H1 (cell line): ENCODE measurements around the gene ATPAF2. TPM values are rescaled to one million over a fixed set of nuclear protein-coding genes. Genes with fewer than 3 reads are reported as not detected.
A peak's percentile ranks its signal among the peaks of the same experiment; 100 is the strongest.

Experiments used
- CTCF ChIA-PET: fragments of 300-600 bp; sonication (Branson Sonifier 250); formaldehyde crosslinking; loops from one replicate; lab custom pipeline; 2021; ENCODE audit not compliant: partially characterized antibody; lab: Charles Lee
- POLR2A ChIA-PET: fragments of 300-600 bp; sonication (Branson Sonifier 250); formaldehyde crosslinking; loops from one replicate; lab custom pipeline; 2021; ENCODE audit warnings: inconsistent platforms; ENCODE audit not compliant: partially characterized antibody; lab: Charles Lee
- DNase-seq, 2 experiments: peaks; one replicate each; pipeline versions ENCODE4 v3.0.0 to v3.0.0-alpha.2; 2010 to 2022; ENCODE audit warnings: low spot score in 2 of 2, low read depth in 1 of 2, mixed read lengths in 1 of 2
- FAIRE-seq: peaks from 2 replicates; lab custom pipeline; 2011; peaks lifted over from hg19 to GRCh38; lab: Jason Lieb, UNC
- H2AFZ ChIP-seq: 2 replicates; pipeline ENCODE4 v1.8.1; 2012; ENCODE audit warnings: low read length, inconsistent platforms
- H2AK5ac ChIP-seq: 2 replicates; pipeline ENCODE4 v1.6.1; 2013; ENCODE audit warnings: low read depth, low read length
- H2BK120ac ChIP-seq: replicated peaks from 2 replicates; pipeline ENCODE3; 2013; ENCODE audit warnings: low read depth, low read length, inconsistent platforms
- H2BK12ac ChIP-seq: 2 replicates; pipeline ENCODE4 v1.6.1; 2013; ENCODE audit warnings: low read depth, low read length
- H2BK15ac ChIP-seq: 2 replicates; pipeline ENCODE4 v1.6.1; 2013; ENCODE audit warnings: low read length
- H2BK20ac ChIP-seq: 2 replicates; pipeline ENCODE4 v1.6.1; 2013; ENCODE audit warnings: low read length
- H2BK5ac ChIP-seq: 2 replicates; pipeline ENCODE4 v1.6.1; 2013; ENCODE audit warnings: low read depth, low read length
- H3K14ac ChIP-seq: 2 replicates; pipeline ENCODE4 v1.6.1; 2013; ENCODE audit warnings: inconsistent platforms; ENCODE audit not compliant: insufficient read length
- H3K18ac ChIP-seq: 2 replicates; pipeline ENCODE4 v1.6.1; 2013; ENCODE audit warnings: low read length; ENCODE audit errors: extremely low read depth
- H3K23ac ChIP-seq: 2 replicates; pipeline ENCODE4 v1.6.1; 2013; ENCODE audit warnings: inconsistent platforms; ENCODE audit not compliant: insufficient read length
- H3K23me2 ChIP-seq: 2 replicates; pipeline ENCODE4 v1.6.1; 2013; ENCODE audit warnings: low read depth, low read length
- H3K27ac ChIP-seq: 2 replicates; pipeline ENCODE4 v1.6.1; 2011; ENCODE audit warnings: low read depth, low read length, inconsistent platforms
- H3K27me3 ChIP-seq, 4 experiments: replicated peaks in 1 of 4; 1 replicate in 1 of 4; 2 replicates in 3 of 4; pipeline versions ENCODE4 v1.6.1 to v1.8.1; 2011 to 2013; ENCODE audit warnings: low read length in 3 of 4, mild to moderate bottlenecking in 3 of 4, inconsistent platforms in 2 of 4, mixed read lengths in 2 of 4, moderate library complexity in 1 of 4; ENCODE audit not compliant: control insufficient read depth in 3 of 4, insufficient read depth in 3 of 4; ENCODE audit errors: extremely low read depth in 1 of 4
- H3K36me3 ChIP-seq, 4 experiments: 2 replicates each; pipeline versions ENCODE4 v1.6.1 to v1.8.1; 2011 to 2013; ENCODE audit warnings: mild to moderate bottlenecking in 4 of 4, low read length in 3 of 4, moderate library complexity in 2 of 4, control low read depth in 1 of 4, inconsistent platforms in 1 of 4; ENCODE audit not compliant: insufficient read depth in 4 of 4, control insufficient read depth in 2 of 4
- H3K4ac ChIP-seq: replicated peaks from 2 replicates; pipeline ENCODE3; 2013; ENCODE audit warnings: low read length, low read depth, mixed read lengths, inconsistent platforms; ENCODE audit not compliant: insufficient read length
- H3K4me1 ChIP-seq, 4 experiments: replicated peaks in 1 of 4; 1 replicate in 1 of 4; 2 replicates in 3 of 4; pipeline versions ENCODE4 v1.6.1 to v1.8.1; 2011 to 2013; ENCODE audit warnings: low read length in 3 of 4, inconsistent platforms in 2 of 4, mixed read lengths in 1 of 4; ENCODE audit not compliant: insufficient read depth in 4 of 4, control insufficient read depth in 3 of 4
- H3K4me2 ChIP-seq, 2 experiments: 2 replicates each; pipeline versions ENCODE4 v1.6.1 to v1.8.1; 2011 to 2013; ENCODE audit warnings: low read depth in 2 of 2, low read length in 2 of 2, control low read depth in 1 of 2, inconsistent platforms in 1 of 2, mild to moderate bottlenecking in 1 of 2; ENCODE audit not compliant: insufficient read depth in 1 of 2
- H3K4me3 ChIP-seq, 4 experiments: fragments of 200-600, 300-600 bp in 1 of 4; sonication (generic), shearing (Covaris generic), sonication (Bioruptor Twin) in 1 of 4; 2 replicates each; pipeline versions ENCODE4 v1.5.1 to v1.8.1; 2011 to 2016; ENCODE audit warnings: low read length in 4 of 4, low read depth in 3 of 4, control low read depth in 2 of 4, inconsistent platforms in 2 of 4, mild to moderate bottlenecking in 2 of 4, mixed read lengths in 1 of 4, moderate library complexity in 1 of 4; ENCODE audit not compliant: insufficient read depth in 2 of 4; ENCODE audit errors: extremely low read depth in 1 of 4
- H3K56ac ChIP-seq: replicated peaks from 2 replicates; pipeline ENCODE3; 2013; ENCODE audit warnings: low read depth, mild to moderate bottlenecking, mixed read lengths, low read length, inconsistent platforms; ENCODE audit not compliant: insufficient read length
- H3K79me1 ChIP-seq: 2 replicates; pipeline ENCODE4 v1.6.1; 2013; ENCODE audit warnings: low read depth, low read length, control low read depth
- H3K79me2 ChIP-seq, 2 experiments: 2 replicates each; pipeline versions ENCODE4 v1.6.1 to v1.8.1; 2012 to 2013; ENCODE audit warnings: low read length in 2 of 2, mild to moderate bottlenecking in 2 of 2, inconsistent platforms in 1 of 2; ENCODE audit not compliant: insufficient read depth in 2 of 2, control insufficient read depth in 1 of 2
- H3K9ac ChIP-seq, 4 experiments: replicated peaks in 1 of 4; 1 replicate in 1 of 4; 2 replicates in 3 of 4; pipeline versions ENCODE4 v1.6.1 to v1.8.1; 2011 to 2013; ENCODE audit warnings: low read depth in 3 of 4, low read length in 3 of 4, control low read depth in 2 of 4, mild to moderate bottlenecking in 2 of 4, moderate library complexity in 2 of 4, inconsistent platforms in 1 of 4; ENCODE audit errors: extremely low read depth in 1 of 4
- H3K9me3 ChIP-seq, 2 experiments: 2 replicates each; pipeline versions ENCODE4 v1.6.1 to v1.8.1; 2012 to 2013; ENCODE audit warnings: mild to moderate bottlenecking in 2 of 2, moderate library complexity in 2 of 2, control low read depth in 1 of 2, inconsistent platforms in 1 of 2, low read depth in 1 of 2, low read length in 1 of 2, mixed read lengths in 1 of 2; ENCODE audit not compliant: insufficient read depth in 2 of 2
- H4K20me1 ChIP-seq, 2 experiments: replicated peaks in 1 of 2; 2 replicates each; pipeline versions ENCODE3 to v1.8.1; 2011 to 2013; ENCODE audit warnings: inconsistent platforms in 2 of 2, low read length in 2 of 2, mild to moderate bottlenecking in 1 of 2; ENCODE audit not compliant: insufficient read depth in 2 of 2, control insufficient read depth in 1 of 2
- H4K5ac ChIP-seq: 2 replicates; pipeline ENCODE4 v1.6.1; 2013; ENCODE audit warnings: low read length, low read depth, mixed read lengths, inconsistent platforms; ENCODE audit not compliant: insufficient read length
- H4K8ac ChIP-seq: 2 replicates; pipeline ENCODE4 v1.8.0; 2013; ENCODE audit warnings: mild to moderate bottlenecking, moderate library complexity, low read length, inconsistent platforms; ENCODE audit not compliant: insufficient read depth; ENCODE audit errors: extremely low read depth
- H4K91ac ChIP-seq: replicated peaks from 2 replicates; pipeline ENCODE3; 2013; ENCODE audit warnings: low read length, mixed read lengths, inconsistent platforms; ENCODE audit not compliant: insufficient read length
- BACH1 ChIP-seq: IDR thresholded peaks from 2 replicates; pipeline ENCODE4 v1.6.1; 2012; ENCODE audit warnings: low read length, improper control_type of control experiment
- BRCA1 ChIP-seq: IDR thresholded peaks from 2 replicates; pipeline ENCODE4 v1.6.1; 2012; ENCODE audit warnings: low read depth, low read length, improper control_type of control experiment
- CBX8 ChIP-seq: fragments of 300-800, 300-1000 bp; sonication (generic); IDR thresholded peaks from 2 replicates; pipeline ENCODE4 v1.7.1; 2016; ENCODE audit warnings: low read depth, low read length, borderline replicate concordance
- CREB1 ChIP-seq: IDR thresholded peaks from 2 replicates; pipeline ENCODE4 v1.6.1; 2012; ENCODE audit warnings: inconsistent platforms
- CTCF ChIP-seq, 3 experiments: IDR thresholded peaks; 1 replicate in 2 of 3; 2 replicates in 1 of 3; pipeline versions ENCODE4 v1.5.1 to v1.6.1; 2011; ENCODE audit warnings: low read length in 3 of 3, mild to moderate bottlenecking in 3 of 3, inconsistent platforms in 2 of 3, low read depth in 1 of 3, moderate library complexity in 1 of 3; ENCODE audit not compliant: insufficient read depth in 1 of 3; ENCODE audit errors: control extremely low read depth in 1 of 3
- GABPA ChIP-seq: IDR thresholded peaks from 2 replicates; pipeline ENCODE4 v1.6.1; 2011; ENCODE audit warnings: mild to moderate bottlenecking, low read length, moderate library complexity, borderline replicate concordance; ENCODE audit not compliant: insufficient read depth
- HDAC2 ChIP-seq, 2 experiments: fragments of 300-600 bp in 1 of 2; sonication (generic) in 1 of 2; IDR thresholded peaks; 2 replicates each; pipeline ENCODE4 v1.6.1; 2011 to 2012; ENCODE audit warnings: low read depth in 2 of 2, low read length in 2 of 2, mild to moderate bottlenecking in 2 of 2, moderate library complexity in 2 of 2, borderline replicate concordance in 1 of 2, inconsistent platforms in 1 of 2
- TAF7 ChIP-seq: optimal IDR thresholded peaks from 2 replicates; pipeline ENCODE3; 2011; ENCODE audit warnings: low read depth, mild to moderate bottlenecking, inconsistent platforms, low read length, moderate library complexity, borderline replicate concordance
- TBP ChIP-seq: IDR thresholded peaks from 2 replicates; pipeline ENCODE4 v1.6.1; 2011; ENCODE audit warnings: low read depth, low read length, improper control_type of control experiment
- TEAD4 ChIP-seq: IDR thresholded peaks from 2 replicates; pipeline ENCODE4 v1.6.1; 2012; ENCODE audit warnings: low read depth, low read length, inconsistent platforms, mixed read lengths
- WGBS, 2 experiments: shearing (Covaris generic) in 1 of 2; methylation state at CpG; one replicate each; pipeline versions ENCODE4 v1.1.6 to v1.1.7; 2013 to 2015; ENCODE audit warnings: low lambda C conversion rate in 2 of 2, mixed read lengths in 2 of 2, inconsistent platforms in 1 of 2, low coverage in 1 of 2, missing lambda C conversion rate in 1 of 2; ENCODE audit not compliant: insufficient replicate concordance in 2 of 2, insufficient coverage in 1 of 2, insufficient read length in 1 of 2; ENCODE audit errors: extremely low coverage in 1 of 2, missing lambda C conversion rate in 1 of 2; 5-methylcytosine and 5-hydroxymethylcytosine counted together
- polyA plus RNA-seq, 7 experiments: library from polyadenylated mRNA; depleted of rRNA in 3 of 7; stranded (reverse) in 5 of 7; unstranded in 2 of 7; fragments of >200 nt in 5 of 7; fragments of 200-250 nt in 2 of 7; gene quantifications; 1 replicate in 5 of 7; 2 replicates in 1 of 7; 4 replicates in 1 of 7; pipeline versions ENCODE4 v1.2.1 to v1.2.3, GENCODE V29; 2011 to 2013; ENCODE audit warnings: missing spikeins in 2 of 7, mixed read lengths in 2 of 7
- total RNA-seq: library from RNA; stranded (reverse); fragmentation: NEBNext Ultra II Directional; extraction: Animal tissue kit (Norgen Biotek cat#: 25700); gene quantifications from 2 replicates; pipeline ENCODE4 v1.2.1, GENCODE V29; 2021

ATPAF2 gene
- total and polyA plus RNA-seq, 2 of the 8 experiments (the other 6 are each of a cell fraction or from before 2014, with no cell fraction given): 19.6 to 22.9 TPM

GRCh38 chr17:18033442-18034099 is 5.4 kb downstream of the ATPAF2 start:
- H3K14ac ChIP-seq: no peak overlapping the region
- no peak overlapping the region for H4K5ac ChIP-seq
- peak; percentile 81 for FAIRE-seq
- no peak overlapping the region for H3K4ac ChIP-seq
- no peak overlapping the region for H3K18ac ChIP-seq
- POLR2A ChIA-PET: interaction anchor here (0.6 kb wide), 1 partner anchor 19 kb away, joined by 3 read pairs; no protein-coding TSS in a partner anchor
- no peak overlapping the region for H2BK120ac ChIP-seq
- DNase-seq: peak in 1 of 2 experiments; percentile 13
- H2BK12ac ChIP-seq: no peak overlapping the region
- peaks cover 0 to 3% of the 10 kb centered on the region in 2 experiments for H4K20me1 ChIP-seq
- no peak overlapping the region for H3K56ac ChIP-seq
- peaks cover 5% of the 10 kb centered on the region for H3K79me1 ChIP-seq
- no peak overlapping the region for H4K8ac ChIP-seq
- no peak overlapping the region for H2AFZ ChIP-seq
- H3K23me2 ChIP-seq: peaks cover 2% of the 10 kb centered on the region; the same call in 1 of the 2 replicates
- H2AK5ac ChIP-seq: no peak overlapping the region
- 45% methylated on average over 5 of the region's 5 CpGs; no CpG with 5 or more reads in 1 of the 2 experiments for WGBS, 2 experiments
- H3K79me2 ChIP-seq: peaks cover 0 to 9% of the 10 kb centered on the region in 2 experiments; a peak in 1 of 4 replicates
- H2BK20ac ChIP-seq: no peak overlapping the region
- H3K36me3 ChIP-seq: no peaks in the 10 kb centered on the region
- H3K9ac ChIP-seq: no peak overlapping the region
- H4K91ac ChIP-seq: no peak overlapping the region
- CTCF ChIA-PET: interaction anchor here (0.8 to 4.4 kb wide), 31 partner anchors 8 to 302 kb away, joined by 3 to 40 read pairs (median 4); no protein-coding TSS in a partner anchor
- no peak overlapping the region for H3K23ac ChIP-seq
- H3K4me2 ChIP-seq: no peak overlapping the region
- H3K4me3 ChIP-seq: no peak overlapping the region
- H2BK15ac ChIP-seq: no peak overlapping the region
- no peak overlapping the region for H2BK5ac ChIP-seq
- H3K27ac ChIP-seq: no peak overlapping the region
- no peaks in the 10 kb centered on the region for H3K27me3 ChIP-seq
- H3K9me3 ChIP-seq: no peaks in the 10 kb centered on the region
- peaks cover 0 to 3% (median 0%) of the 10 kb centered on the region in 4 experiments; a peak in 2 of 7 replicates for H3K4me1 ChIP-seq
- no peak for TF ChIP-seq BRCA1
- no peak for TF ChIP-seq GABPA
- TF ChIP-seq CTCF (IDR thresholded peaks at IDR 0.05; ENCODE audit: control extremely low read depth in 1 of 3, insufficient read depth in 1 of 3, low read depth in 1 of 3, low read length in 3 of 3): peak in 2 of 3 experiments; percentile 60 to 69; a peak in 3 of 4 replicates
- TF ChIP-seq TEAD4: no peak
- no peak for TF ChIP-seq TBP
- TF ChIP-seq BACH1: no peak
- no peak for TF ChIP-seq CREB1
- no peak for TF ChIP-seq TAF7
- TF ChIP-seq CBX8: no peak
- no peak for TF ChIP-seq HDAC2 (IDR thresholded peaks at IDR 0.05; ENCODE audit: borderline replicate concordance in 1 of 2, low read depth in 2 of 2, low read length in 2 of 2)
